Measurements from ENCODE around the gene ULK2.

GRCh38 chr17:19791918-19792550 is 75.7 kb downstream of the ULK2 start:
- TF ChIP-seq POLR2A (IDR thresholded peaks at IDR 0.05): no peak
- no peak for TF ChIP-seq CTCF (IDR thresholded peaks at IDR 0.05)

Data from adrenal gland (tissue), 5 donors.